ENCODE results near the gene ZACN. TPM values are rescaled to one million over a fixed set of nuclear protein-coding genes. Genes with fewer than 3 reads are reported as not detected.
A peak's percentile ranks its signal among the peaks of the same experiment; 100 is the strongest.
"Not testable (repeated sequence)": the region's sequence is repeated elsewhere in the genome, so short reads cannot be mapped to it uniquely, and the experiment has no call there.

Gene ZACN
- total RNA-seq, 2 experiments from 2014 or later: 0.69 to 0.98 TPM

DNA sequence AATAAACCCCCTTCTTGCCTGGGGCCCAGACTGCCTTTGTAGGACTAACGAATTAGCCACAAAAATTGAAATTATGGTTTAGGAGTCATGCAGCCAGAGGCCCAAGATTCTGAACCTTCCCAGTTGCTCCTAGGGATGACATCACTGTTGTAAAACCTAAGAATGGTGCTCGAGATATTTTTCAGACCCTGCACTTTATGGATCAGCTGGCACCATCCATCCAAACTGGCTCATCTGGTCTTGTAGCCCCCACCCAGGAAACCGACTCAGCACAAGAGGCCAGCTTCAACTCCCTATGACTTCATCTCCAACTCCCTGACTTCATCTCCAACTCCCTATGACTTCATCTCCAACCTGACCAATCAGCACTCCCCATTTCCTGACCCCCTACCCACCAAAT, 40.9 kb upstream of the ZACN start:
- no peaks in the 10 kb centered on the region for H3K9me3 ChIP-seq (ENCODE audit: control insufficient read depth in 1 of 2, insufficient read depth in 1 of 2, low read length in 2 of 2)
- H3K27me3 ChIP-seq (ENCODE audit: control insufficient read depth in 1 of 2, insufficient read depth in 2 of 2, low read length in 2 of 2): no peaks in the 10 kb centered on the region
- ChIA-PET POLR2A (no interaction called here), CTCF (no interaction called here)
- peaks cover 51% of the 10 kb centered on the region for H3K36me3 Mint-ChIP-seq (ENCODE audit: low read depth)
- DNase-seq: no peak
- H3K27ac Mint-ChIP-seq: peak overlapping the region; percentile 24
- intact Hi-C loops (cut with DNase I, micrococcal nuclease): no loop called here
- no peak overlapping the region for H3K4me3 ChIP-seq (ENCODE audit: low read length)
- no peak overlapping the region for H3K27ac ChIP-seq (ENCODE audit: low read depth in 1 of 2, low read length in 2 of 2)
- no peaks in the 10 kb centered on the region for H3K27me3 Mint-ChIP-seq
- no peak overlapping the region for H3K4me3 Mint-ChIP-seq
- H3K36me3 ChIP-seq (ENCODE audit: insufficient read depth, low read length): peaks cover 50% of the 10 kb centered on the region
- no peaks in the 10 kb centered on the region for H3K4me1 ChIP-seq (ENCODE audit: insufficient read depth, low read length)
- H3K4me1 Mint-ChIP-seq (ENCODE audit: low read depth): no peaks in the 10 kb centered on the region
- TF ChIP-seq, protein P1, sequence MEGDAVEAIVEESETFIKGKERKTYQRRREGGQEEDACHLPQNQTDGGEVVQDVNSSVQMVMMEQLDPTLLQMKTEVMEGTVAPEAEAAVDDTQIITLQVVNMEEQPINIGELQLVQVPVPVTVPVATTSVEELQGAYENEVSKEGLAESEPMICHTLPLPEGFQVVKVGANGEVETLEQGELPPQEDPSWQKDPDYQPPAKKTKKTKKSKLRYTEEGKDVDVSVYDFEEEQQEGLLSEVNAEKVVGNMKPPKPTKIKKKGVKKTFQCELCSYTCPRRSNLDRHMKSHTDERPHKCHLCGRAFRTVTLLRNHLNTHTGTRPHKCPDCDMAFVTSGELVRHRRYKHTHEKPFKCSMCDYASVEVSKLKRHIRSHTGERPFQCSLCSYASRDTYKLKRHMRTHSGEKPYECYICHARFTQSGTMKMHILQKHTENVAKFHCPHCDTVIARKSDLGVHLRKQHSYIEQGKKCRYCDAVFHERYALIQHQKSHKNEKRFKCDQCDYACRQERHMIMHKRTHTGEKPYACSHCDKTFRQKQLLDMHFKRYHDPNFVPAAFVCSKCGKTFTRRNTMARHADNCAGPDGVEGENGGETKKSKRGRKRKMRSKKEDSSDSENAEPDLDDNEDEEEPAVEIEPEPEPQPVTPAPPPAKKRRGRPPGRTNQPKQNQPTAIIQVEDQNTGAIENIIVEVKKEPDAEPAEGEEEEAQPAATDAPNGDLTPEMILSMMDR (IDR thresholded peaks at IDR 0.05): no peak
- no peaks in the 10 kb centered on the region for H3K9me3 Mint-ChIP-seq
- ATAC-seq (ENCODE audit: poor library complexity): no peak

DNA sequence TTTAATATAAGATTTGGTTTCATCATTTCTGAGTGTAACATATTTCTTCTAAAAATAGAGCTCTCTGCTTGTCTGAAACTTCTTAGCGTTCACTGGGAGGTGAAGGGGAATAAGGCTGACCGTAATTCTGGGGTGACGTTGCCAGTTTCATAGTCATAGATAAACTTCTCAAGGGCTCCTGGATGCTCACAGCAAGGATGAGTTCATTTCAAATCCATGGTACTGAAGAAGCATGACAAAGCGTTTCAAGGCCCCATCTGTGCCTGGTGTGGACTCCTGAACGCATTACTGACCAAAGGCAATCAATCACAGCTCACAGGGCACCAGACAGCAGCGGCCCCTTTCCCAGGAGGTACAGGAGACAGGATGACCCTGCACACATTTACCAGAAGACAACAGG, 39.9 kb upstream of the ZACN start:
- no peak overlapping the region for H3K4me3 Mint-ChIP-seq
- Histone ChIP-seq H3K4me1 (ENCODE audit: insufficient read depth, low read length) (no peaks in the 10 kb centered on the region), H3K9me3 (ENCODE audit: control insufficient read depth in 1 of 2, insufficient read depth in 1 of 2, low read length in 2 of 2) (no peaks in the 10 kb centered on the region), H3K27ac (ENCODE audit: low read depth in 1 of 2, low read length in 2 of 2) (no peak overlapping the region), H3K4me3 (ENCODE audit: low read length) (no peak overlapping the region), H3K36me3 (ENCODE audit: insufficient read depth, low read length) (peaks cover 61% of the 10 kb centered on the region), H3K27me3 (ENCODE audit: control insufficient read depth in 1 of 2, insufficient read depth in 2 of 2, low read length in 2 of 2) (no peaks in the 10 kb centered on the region)
- H3K9me3 Mint-ChIP-seq: no peaks in the 10 kb centered on the region
- DNase-seq (no peak), ATAC-seq (ENCODE audit: poor library complexity) (no peak)
- H3K4me1 Mint-ChIP-seq (ENCODE audit: low read depth): no peaks in the 10 kb centered on the region
- intact Hi-C loops (cut with DNase I, micrococcal nuclease): no loop called here
- H3K27me3 Mint-ChIP-seq: no peaks in the 10 kb centered on the region
- ChIA-PET POLR2A (no interaction called here), CTCF (no interaction called here)
- peaks cover 62% of the 10 kb centered on the region for H3K36me3 Mint-ChIP-seq (ENCODE audit: low read depth)
- TF ChIP-seq, protein P1 (IDR thresholded peaks at IDR 0.05): no peak
- H3K27ac Mint-ChIP-seq: no peak overlapping the region

DNA sequence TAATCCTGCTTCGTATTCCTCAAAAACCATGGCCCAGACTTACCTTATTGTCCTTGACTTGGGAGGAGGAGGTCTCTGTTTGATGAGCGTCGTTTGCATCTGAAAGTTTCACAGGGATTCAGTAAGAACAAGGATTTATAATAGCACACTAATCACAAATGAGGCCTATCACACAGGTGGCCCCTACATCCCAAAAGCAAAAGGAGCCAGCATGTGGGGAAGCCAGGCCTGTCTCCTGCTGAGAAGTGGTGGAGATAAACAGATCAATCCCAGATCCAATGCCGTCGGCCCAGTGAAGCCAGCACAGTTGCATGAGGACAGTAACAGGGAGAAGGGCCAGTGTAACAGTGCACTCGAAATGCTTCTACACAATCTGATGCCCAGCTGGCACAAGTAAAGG, 38.6 kb upstream of the ZACN start:
- Mint-ChIP-seq H3K36me3 (ENCODE audit: low read depth) (peaks cover 75% of the 10 kb centered on the region), H3K27ac (no peak overlapping the region)
- CTCF ChIA-PET: no interaction called here

DNA sequence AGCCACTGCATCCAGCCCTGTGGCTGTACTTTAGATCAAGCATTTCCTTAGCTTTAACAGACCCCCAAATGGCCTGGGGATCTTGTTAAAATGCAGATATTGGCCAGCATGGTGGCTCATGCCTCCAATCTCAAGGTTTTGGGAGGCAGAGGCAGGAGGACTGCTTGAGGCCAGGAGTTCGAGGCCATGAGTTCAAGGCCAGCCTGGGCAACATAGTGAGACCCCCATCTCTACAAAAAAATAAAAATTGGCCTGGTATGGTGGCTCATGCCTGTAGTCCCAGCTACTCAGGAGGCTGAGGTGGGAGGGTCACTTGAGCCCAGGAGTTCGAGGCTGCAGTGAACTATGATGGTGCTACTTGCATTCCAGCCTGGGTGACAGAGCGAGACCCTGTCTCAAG, 36.1 kb upstream of the ZACN start:
- CTCF ChIA-PET; H3K4me1 Mint-ChIP-seq (ENCODE audit: low read depth): not testable (repeated sequence)
- peaks cover 95% of the 10 kb centered on the region for H3K36me3 ChIP-seq (ENCODE audit: insufficient read depth, low read length)

More for the DNA sequence above, 38.6 kb upstream of the ZACN start:
- H3K27ac ChIP-seq (ENCODE audit: low read depth in 1 of 2, low read length in 2 of 2): no peak overlapping the region
- Mint-ChIP-seq H3K4me3 (no peak overlapping the region), H3K9me3 (no peaks in the 10 kb centered on the region), H3K4me1 (ENCODE audit: low read depth) (no peaks in the 10 kb centered on the region), H3K27me3 (no peaks in the 10 kb centered on the region)
- H3K4me1 ChIP-seq (ENCODE audit: insufficient read depth, low read length): no peaks in the 10 kb centered on the region
- H3K4me3 ChIP-seq (ENCODE audit: low read length): no peak overlapping the region
- H3K27me3 ChIP-seq (ENCODE audit: control insufficient read depth in 1 of 2, insufficient read depth in 2 of 2, low read length in 2 of 2): no peaks in the 10 kb centered on the region
- peaks cover 73% of the 10 kb centered on the region for H3K36me3 ChIP-seq (ENCODE audit: insufficient read depth, low read length)
- no peaks in the 10 kb centered on the region for H3K9me3 ChIP-seq (ENCODE audit: control insufficient read depth in 1 of 2, insufficient read depth in 1 of 2, low read length in 2 of 2)
- POLR2A ChIA-PET: interaction anchor here (1.6 kb wide), 1 partner anchor 10 kb away, joined by 5 read pairs; no protein-coding TSS in a partner anchor
- no peak for ATAC-seq (ENCODE audit: poor library complexity)
- TF ChIP-seq, protein P1 (IDR thresholded peaks at IDR 0.05): no peak
- DNase-seq: no peak
- intact Hi-C loops (cut with DNase I, micrococcal nuclease): no loop called here

DNA sequence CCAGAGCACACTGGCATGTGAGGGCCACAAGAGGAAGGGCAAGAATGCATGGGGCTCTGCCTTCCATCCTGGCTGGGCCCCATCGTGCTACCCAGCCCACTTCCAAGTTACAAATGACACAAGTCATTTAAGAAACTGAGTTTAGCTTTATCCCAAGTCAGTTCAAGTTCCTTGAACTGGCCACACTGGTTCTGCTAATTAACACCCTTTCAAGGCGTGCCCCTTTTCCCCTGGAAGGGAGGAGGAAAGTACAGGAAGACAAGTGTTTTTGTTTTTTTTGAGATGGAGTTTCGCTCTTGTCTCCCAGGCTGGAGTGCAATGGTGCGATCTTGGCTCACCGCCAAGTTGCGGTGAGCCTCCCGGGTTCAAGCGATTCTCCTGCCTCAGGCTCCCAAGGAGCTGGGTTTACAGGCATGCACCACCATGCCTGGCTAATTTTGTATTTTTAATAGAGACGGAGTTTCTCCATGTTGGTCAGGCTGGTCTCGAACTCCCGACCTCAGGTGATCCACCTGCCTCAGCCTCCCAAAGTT, 34.4 kb upstream of the ZACN start:
- Mint-ChIP-seq H3K4me1 (ENCODE audit: low read depth) (peaks cover 13% of the 10 kb centered on the region), H3K36me3 (ENCODE audit: low read depth) (peaks cover 93% of the 10 kb centered on the region)
- H3K4me1 ChIP-seq (ENCODE audit: insufficient read depth, low read length); H3K4me3 ChIP-seq (ENCODE audit: low read length); ATAC-seq (ENCODE audit: poor library complexity); H3K4me3 Mint-ChIP-seq; intact Hi-C loops (cut with DNase I, micrococcal nuclease); H3K27me3 ChIP-seq (ENCODE audit: control insufficient read depth in 1 of 2, insufficient read depth in 2 of 2, low read length in 2 of 2); H3K9me3 Mint-ChIP-seq; H3K27me3 Mint-ChIP-seq; H3K27ac Mint-ChIP-seq; H3K9me3 ChIP-seq (ENCODE audit: control insufficient read depth in 1 of 2, insufficient read depth in 1 of 2, low read length in 2 of 2); POLR2A ChIA-PET; H3K27ac ChIP-seq (ENCODE audit: low read depth in 1 of 2, low read length in 2 of 2); DNase-seq; CTCF ChIA-PET: not testable (repeated sequence)
- H3K36me3 ChIP-seq (ENCODE audit: insufficient read depth, low read length): peaks cover 95% of the 10 kb centered on the region

More for the DNA sequence above, 36.1 kb upstream of the ZACN start:
- H3K4me3 ChIP-seq (ENCODE audit: low read length); H3K27me3 ChIP-seq (ENCODE audit: control insufficient read depth in 1 of 2, insufficient read depth in 2 of 2, low read length in 2 of 2); H3K9me3 ChIP-seq (ENCODE audit: control insufficient read depth in 1 of 2, insufficient read depth in 1 of 2, low read length in 2 of 2); H3K4me1 ChIP-seq (ENCODE audit: insufficient read depth, low read length); H3K27ac ChIP-seq (ENCODE audit: low read depth in 1 of 2, low read length in 2 of 2); H3K9me3 Mint-ChIP-seq; intact Hi-C loops (cut with DNase I, micrococcal nuclease); DNase-seq; H3K4me3 Mint-ChIP-seq; H3K27ac Mint-ChIP-seq; H3K27me3 Mint-ChIP-seq; ATAC-seq (ENCODE audit: poor library complexity); POLR2A ChIA-PET: not testable (repeated sequence)
- H3K36me3 Mint-ChIP-seq (ENCODE audit: low read depth): peaks cover 93% of the 10 kb centered on the region

Measured in CD4-positive, alpha-beta T cell (primary cell).